Measurements from ENCODE around the gene EEF2KMT. TPM values are rescaled to one million over a fixed set of nuclear protein-coding genes. Genes with fewer than 3 reads are reported as not detected.
"Not testable (repeated sequence)": the region's sequence is repeated elsewhere in the genome, so short reads cannot be mapped to it uniquely, and the experiment has no call there.

The EEF2KMT gene
- total RNA-seq, 2 donors from 2014 or later: 10.6 to 18.8 TPM

GRCh38 chr16:5088086-5088790 is 9.4 kb downstream of the EEF2KMT start:
- H3K27me3 Mint-ChIP-seq; H3K9me3 Mint-ChIP-seq; DNase-seq (ENCODE audit: low spot score); H3K27ac Mint-ChIP-seq; H3K4me1 Mint-ChIP-seq (ENCODE audit: low read depth in 2 of 2); H3K36me3 Mint-ChIP-seq; ATAC-seq; H3K4me3 Mint-ChIP-seq: not testable (repeated sequence)

DNA sequence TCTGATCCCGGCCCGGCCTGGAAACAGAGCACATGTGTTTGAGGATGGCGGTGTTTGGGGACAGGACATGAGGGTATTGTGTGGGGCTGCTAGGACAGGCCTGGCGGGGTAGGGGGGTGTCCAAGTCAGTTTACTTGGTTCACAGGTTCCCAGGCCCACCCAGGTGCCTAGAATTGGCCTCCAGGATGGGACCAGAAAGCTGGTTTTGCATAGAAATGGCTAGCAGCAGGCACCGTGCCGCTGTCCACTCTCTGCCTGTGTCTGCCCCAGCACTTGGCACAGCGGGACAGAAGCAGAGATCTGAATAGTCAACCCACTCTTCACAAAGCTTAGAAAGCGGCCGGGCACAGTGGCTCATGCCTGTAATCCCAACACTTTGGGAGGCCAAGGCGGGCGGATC is 11.9 kb downstream of the EEF2KMT start:
- ATAC-seq; H3K27me3 Mint-ChIP-seq; H3K9me3 Mint-ChIP-seq; H3K4me3 Mint-ChIP-seq; H3K36me3 Mint-ChIP-seq; DNase-seq (ENCODE audit: low spot score); H3K27ac Mint-ChIP-seq; H3K4me1 Mint-ChIP-seq (ENCODE audit: low read depth in 2 of 2): not testable (repeated sequence)

- ATAC-seq; H3K27me3 Mint-ChIP-seq; DNase-seq (ENCODE audit: low spot score); H3K4me3 Mint-ChIP-seq; H3K9me3 Mint-ChIP-seq; H3K4me1 Mint-ChIP-seq (ENCODE audit: low read depth in 2 of 2); H3K36me3 Mint-ChIP-seq; H3K27ac Mint-ChIP-seq: not testable (repeated sequence)
Observed at GRCh38 chr16:5084802-5085201, 12.8 kb downstream of the EEF2KMT start.

- not testable (repeated sequence) for H3K27me3 Mint-ChIP-seq; DNase-seq (ENCODE audit: low spot score); ATAC-seq; H3K27ac Mint-ChIP-seq; H3K36me3 Mint-ChIP-seq; H3K4me1 Mint-ChIP-seq (ENCODE audit: low read depth in 2 of 2); H3K9me3 Mint-ChIP-seq; H3K4me3 Mint-ChIP-seq
Observed at GRCh38 chr16:5084099-5084731, 13.4 kb downstream of the EEF2KMT start.

DNA sequence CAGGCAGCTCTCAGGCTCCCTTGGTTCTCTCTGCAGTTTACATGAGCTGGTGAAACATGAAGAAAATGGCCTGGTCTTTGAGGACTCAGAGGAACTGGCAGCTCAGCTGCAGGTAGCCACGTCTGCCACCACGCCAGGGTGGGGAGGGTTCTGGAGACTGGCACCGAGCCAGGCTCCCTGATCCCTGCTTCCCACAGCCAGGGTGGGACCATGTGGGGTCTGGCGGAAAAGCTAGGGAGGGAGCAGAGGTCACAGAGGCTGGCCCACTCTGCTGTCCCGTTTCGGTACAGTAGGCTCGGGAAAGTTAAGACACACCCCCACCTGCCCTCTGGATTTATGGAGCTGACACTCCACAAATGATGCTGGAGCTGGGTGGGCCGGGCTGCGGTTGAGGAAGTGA is 13.9 kb downstream of the EEF2KMT start:
- ATAC-seq; H3K4me3 Mint-ChIP-seq; DNase-seq (ENCODE audit: low spot score); H3K27me3 Mint-ChIP-seq; H3K4me1 Mint-ChIP-seq (ENCODE audit: low read depth in 2 of 2); H3K9me3 Mint-ChIP-seq; H3K36me3 Mint-ChIP-seq; H3K27ac Mint-ChIP-seq: not testable (repeated sequence)

GRCh38 chr16:5080996-5081395 is 16.6 kb downstream of the EEF2KMT start:
- not testable (repeated sequence) for ATAC-seq; H3K27ac Mint-ChIP-seq; H3K4me3 Mint-ChIP-seq; H3K4me1 Mint-ChIP-seq (ENCODE audit: low read depth in 2 of 2); H3K27me3 Mint-ChIP-seq; H3K36me3 Mint-ChIP-seq; DNase-seq (ENCODE audit: low spot score); H3K9me3 Mint-ChIP-seq

GRCh38 chr16:5080461-5080860 is 17.1 kb downstream of the EEF2KMT start:
- H3K9me3 Mint-ChIP-seq; H3K36me3 Mint-ChIP-seq; H3K27me3 Mint-ChIP-seq; H3K4me1 Mint-ChIP-seq (ENCODE audit: low read depth in 2 of 2); H3K4me3 Mint-ChIP-seq; DNase-seq (ENCODE audit: low spot score); ATAC-seq; H3K27ac Mint-ChIP-seq: not testable (repeated sequence)

DNA sequence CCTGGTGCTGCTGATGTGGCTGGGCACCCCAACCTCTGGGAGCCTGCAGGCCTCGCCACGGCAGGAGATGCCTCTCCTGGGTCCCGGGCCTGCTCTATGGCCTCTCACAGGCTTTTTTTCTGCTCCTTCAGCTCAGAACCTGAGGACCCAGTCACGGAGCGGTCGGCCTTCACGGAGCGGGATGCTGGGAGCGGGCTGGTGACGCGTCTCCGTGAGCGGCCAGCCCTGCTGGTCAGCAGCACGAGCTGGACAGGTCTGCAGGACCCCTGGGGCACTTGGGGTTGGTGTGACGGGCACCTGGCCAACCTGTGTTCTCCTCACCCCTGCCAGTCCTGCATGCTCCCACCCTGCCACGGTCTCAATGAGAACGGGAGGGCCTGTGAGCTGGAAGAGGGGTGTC is 19.0 kb downstream of the EEF2KMT start:
- no peak overlapping the region for H3K27ac Mint-ChIP-seq
- peaks cover 0 to 4% of the 10 kb centered on the region in 2 donors for H3K4me1 Mint-ChIP-seq (ENCODE audit: low read depth in 2 of 2)
- no peaks in the 10 kb centered on the region for H3K9me3 Mint-ChIP-seq
- ATAC-seq (no peak), DNase-seq (ENCODE audit: low spot score) (no peak)
- peaks cover 5% of the 10 kb centered on the region for H3K36me3 Mint-ChIP-seq
- no peaks in the 10 kb centered on the region for H3K27me3 Mint-ChIP-seq
- no peak overlapping the region for H3K4me3 Mint-ChIP-seq

GRCh38 chr16:5077304-5077703 is 20.3 kb downstream of the EEF2KMT start:
- Mint-ChIP-seq H3K27me3 (no peaks in the 10 kb centered on the region), H3K4me1 (ENCODE audit: low read depth in 2 of 2) (peaks cover 11 to 13% of the 10 kb centered on the region in 2 donors), H3K9me3 (no peaks in the 10 kb centered on the region), H3K27ac (no peak overlapping the region), H3K4me3 (no peak overlapping the region), H3K36me3 (peaks cover 5% of the 10 kb centered on the region)
- no peak for ATAC-seq
- DNase-seq (ENCODE audit: low spot score): no peak

DNA sequence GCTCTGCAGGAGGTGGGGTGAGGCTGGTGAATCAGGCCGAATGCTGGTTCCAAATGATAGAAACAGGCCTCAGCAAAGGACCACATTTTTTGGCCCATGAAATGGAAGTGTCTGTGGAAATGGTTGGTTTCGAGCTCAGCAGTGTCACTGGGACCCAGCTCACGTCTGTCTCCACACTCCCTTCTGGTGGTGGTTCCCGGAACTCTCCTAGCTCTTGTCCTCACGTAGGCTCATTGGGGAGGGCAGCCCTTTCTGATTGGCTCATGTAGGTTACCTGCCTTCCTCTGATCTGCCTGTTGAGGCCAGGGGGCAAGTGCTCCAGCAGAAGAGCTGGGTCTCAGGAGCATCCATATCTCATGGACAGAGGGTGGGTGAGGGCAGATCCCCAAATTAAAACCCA is 22.0 kb downstream of the EEF2KMT start:
- no peaks in the 10 kb centered on the region for H3K9me3 Mint-ChIP-seq

DNA sequence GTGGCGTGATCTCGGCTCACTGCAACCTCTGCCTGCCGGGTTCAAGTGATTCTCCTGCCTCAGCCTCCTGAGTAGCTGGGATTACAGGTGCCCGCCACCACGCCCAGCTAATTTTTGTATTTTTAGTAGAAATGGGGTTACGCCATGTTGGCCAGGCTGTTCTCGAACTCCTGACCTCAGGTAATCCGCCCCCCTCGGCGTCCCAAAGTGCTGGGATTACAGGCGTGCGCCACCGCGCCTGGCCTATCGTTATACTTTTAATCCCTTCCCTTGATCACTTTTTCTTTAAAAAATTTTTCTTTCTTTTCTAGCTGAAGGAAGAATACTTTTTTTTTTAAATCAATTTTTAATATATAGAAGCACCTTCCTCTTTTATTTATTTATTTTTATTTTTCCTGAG is 23.8 kb downstream of the EEF2KMT start:
- not testable (repeated sequence) for H3K4me3 Mint-ChIP-seq; H3K27ac Mint-ChIP-seq; H3K9me3 Mint-ChIP-seq; ATAC-seq; DNase-seq (ENCODE audit: low spot score); H3K36me3 Mint-ChIP-seq; H3K27me3 Mint-ChIP-seq
- peaks cover 23 to 26% of the 10 kb centered on the region in 2 donors for H3K4me1 Mint-ChIP-seq (ENCODE audit: low read depth in 2 of 2)

More for the DNA sequence above, 22.0 kb downstream of the EEF2KMT start:
- ATAC-seq (no peak), DNase-seq (ENCODE audit: low spot score) (no peak)
- H3K4me1 Mint-ChIP-seq (ENCODE audit: low read depth in 2 of 2): peaks cover 23 to 26% of the 10 kb centered on the region in 2 donors
- H3K36me3 Mint-ChIP-seq: peaks cover 5% of the 10 kb centered on the region
- no peak overlapping the region for H3K4me3 Mint-ChIP-seq
- H3K27ac Mint-ChIP-seq: peak overlapping the region in 1 of 2 donors; percentile 11
- H3K27me3 Mint-ChIP-seq: no peaks in the 10 kb centered on the region

GRCh38 chr16:5073279-5073629 is 24.3 kb downstream of the EEF2KMT start:
- Mint-ChIP-seq H3K9me3 (no peaks in the 10 kb centered on the region), H3K27me3 (no peaks in the 10 kb centered on the region), H3K4me1 (ENCODE audit: low read depth in 2 of 2) (peaks cover 23 to 26% of the 10 kb centered on the region in 2 donors), H3K4me3 (peak overlapping the region; percentile 91), H3K36me3 (peaks cover 5% of the 10 kb centered on the region), H3K27ac (peak overlapping the region; percentile 30 to 99)
- ATAC-seq (no peak), DNase-seq (ENCODE audit: low spot score) (no peak)

DNA sequence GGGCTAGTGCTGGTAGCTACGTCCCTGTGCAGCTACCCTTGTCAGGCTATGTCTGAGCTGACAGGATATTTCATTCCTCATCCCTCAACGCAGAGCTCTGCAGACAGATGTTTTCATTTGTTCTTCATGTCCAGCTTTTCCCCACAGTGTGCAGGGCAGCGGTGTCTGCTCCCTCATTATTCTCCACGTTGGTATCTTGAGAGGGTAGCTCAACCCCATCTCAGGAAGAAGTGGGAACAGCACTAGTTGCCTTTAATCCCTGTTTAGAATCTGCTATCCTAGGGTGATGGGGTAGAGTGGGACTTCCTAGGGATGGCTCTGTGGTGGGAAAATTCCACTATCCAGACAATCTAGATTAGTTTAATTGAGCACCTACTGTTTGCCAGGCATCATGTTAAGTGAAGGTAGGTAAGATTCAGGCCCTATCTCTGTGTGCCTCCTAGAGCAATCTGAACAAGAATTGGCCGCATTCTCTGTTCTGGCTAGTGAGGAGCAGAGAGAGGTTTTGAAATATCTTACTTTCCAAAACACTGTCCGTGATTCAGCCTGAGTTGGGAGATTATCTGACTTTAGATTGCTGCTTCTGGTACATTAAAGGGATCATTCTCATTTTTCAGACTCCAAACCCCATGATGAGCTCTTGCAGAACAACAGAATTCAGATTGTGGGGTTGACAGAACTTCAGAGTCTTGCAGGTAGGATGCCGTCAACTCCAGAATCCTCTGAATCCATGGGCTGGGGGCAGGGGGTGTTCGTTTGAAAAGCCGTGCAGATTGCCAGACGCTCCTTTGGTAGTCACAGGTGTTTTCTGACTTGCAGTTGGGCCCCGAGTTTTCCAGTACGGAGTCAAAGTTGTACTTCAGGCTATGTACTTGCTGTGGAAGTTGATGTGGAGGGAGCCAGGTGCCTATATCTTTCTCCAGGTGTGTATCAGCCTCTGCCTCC is 25.0 kb downstream of the EEF2KMT start:
- H3K4me3 Mint-ChIP-seq: peak overlapping the region; percentile 91
- H3K4me1 Mint-ChIP-seq (ENCODE audit: low read depth in 2 of 2): peaks cover 23 to 26% of the 10 kb centered on the region in 2 donors
- ATAC-seq (no peak), DNase-seq (ENCODE audit: low spot score) (no peak)
- peak overlapping the region; percentile 99 for H3K27ac Mint-ChIP-seq
- H3K36me3 Mint-ChIP-seq: peaks cover 5% of the 10 kb centered on the region
- no peaks in the 10 kb centered on the region for H3K9me3 Mint-ChIP-seq
- H3K27me3 Mint-ChIP-seq: no peaks in the 10 kb centered on the region

Measured in natural killer cell treated with Interleukin-12 subunit alpha and Interleukin-12 subunit beta and Interleukin-15 and Interleukin-18, amount 100 ng/mL, for 72 hours (primary cell).